ENCODE results near the gene FGF11.

- TF ChIP-seq CTCF (IDR thresholded peaks at IDR 0.05) = no peak
- TF ChIP-seq POLR2A (IDR thresholded peaks at IDR 0.05) = no peak
Measured at GRCh38 chr17:7437950-7438614, 1.2 kb upstream of the FGF11 start.

Data from heart left ventricle (tissue), 13 donors.